ACC112 (cell line): ENCODE measurements around the gene DLG1.

Source experiments
- H2AFZ ChIP-seq: fragments of 200-600 bp; sonication (generic); one replicate; pipeline ENCODE4 v1.6.0; 2017; ENCODE audit warnings: antibody characterized with exemption, low read length; ENCODE audit not compliant: unreplicated experiment
- H3K27ac ChIP-seq: fragments of 200-600 bp; sonication (generic); 2 replicates; pipeline ENCODE4 v1.5.1; 2014; ENCODE audit warnings: low read depth, mild to moderate bottlenecking, antibody characterized with exemption, low read length, moderate library complexity
- H3K27me3 ChIP-seq: fragments of 200-600 bp; sonication (generic); 2 replicates; pipeline ENCODE4 v1.6.1; 2014; ENCODE audit warnings: mild to moderate bottlenecking, antibody characterized with exemption, low read length, moderate library complexity, mixed read lengths; ENCODE audit not compliant: insufficient read depth
- H3K36me3 ChIP-seq: fragments of 200-600 bp; sonication (generic); 2 replicates; pipeline ENCODE4 v1.6.1; 2016; ENCODE audit warnings: mild to moderate bottlenecking, antibody characterized with exemption, low read length, moderate library complexity, mixed read lengths; ENCODE audit not compliant: insufficient read depth
- H3K4me1 ChIP-seq: fragments of 200-600 bp; sonication (generic); one replicate; pipeline ENCODE4 v1.6.1; 2016; ENCODE audit warnings: low read length, mixed read lengths; ENCODE audit not compliant: insufficient read depth, unreplicated experiment, control insufficient read depth
- H3K4me3 ChIP-seq: fragments of 200-600 bp; sonication (generic); 2 replicates; pipeline ENCODE4 v1.5.1; 2014; ENCODE audit warnings: mild to moderate bottlenecking, low read depth, low read length
- H3K79me2 ChIP-seq: fragments of 200-600 bp; sonication (generic); one replicate; pipeline ENCODE4 v1.6.0; 2016; ENCODE audit warnings: low read length; ENCODE audit not compliant: control insufficient read depth, unreplicated experiment, insufficient read depth

DLG1 gene

DNA sequence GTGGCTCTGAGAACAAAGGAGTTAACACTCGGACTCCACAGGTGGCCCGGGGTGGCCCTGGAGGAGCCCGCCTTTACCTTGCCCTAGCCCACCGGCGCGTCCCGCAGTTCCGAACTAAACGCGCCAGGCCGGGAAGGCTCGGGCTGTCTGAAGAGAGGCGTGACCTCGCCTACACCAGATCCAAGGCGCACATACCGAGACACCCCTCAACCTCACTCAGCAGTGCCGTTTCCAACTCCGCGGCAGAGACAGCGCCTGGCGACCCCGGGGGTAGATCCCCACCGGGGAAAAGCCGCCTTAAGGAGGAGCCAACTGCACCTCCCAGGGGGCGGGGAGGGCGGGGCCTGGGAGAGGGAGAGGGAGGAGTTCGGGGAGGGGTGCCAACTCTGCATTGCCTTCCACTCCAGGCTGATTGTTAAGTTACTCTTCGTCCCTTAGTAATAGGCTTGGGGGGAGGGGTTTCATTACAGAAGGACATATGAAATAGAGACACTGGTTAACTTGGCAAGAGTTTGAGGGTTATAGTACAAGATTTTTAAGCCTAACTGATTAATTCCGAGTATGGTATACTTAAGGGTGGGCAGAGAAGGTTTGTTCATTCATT is at the start of gene DLG1:
TSS of gene DLG1 (minus strand) at position 272 of the 604 bp plus-strand sequence. CDS start 1,408 bp downstream, outside the sequence.
- peaks cover 7% of the 10 kb centered on the region; the same call in 1 of the 2 replicates for H3K36me3 ChIP-seq
- H3K27me3 ChIP-seq = no peaks in the 10 kb centered on the region
- peak within 1 kb of the TSS; percentile 97 for H3K4me3 ChIP-seq
- H3K4me1 ChIP-seq = peaks cover 35% of the 10 kb centered on the region
- peak within 1 kb of the TSS; percentile 93 for H2AFZ ChIP-seq
- peak within 1 kb of the TSS; percentile 80 for H3K27ac ChIP-seq
- peaks cover 41% of the 10 kb centered on the region for H3K79me2 ChIP-seq

DNA sequence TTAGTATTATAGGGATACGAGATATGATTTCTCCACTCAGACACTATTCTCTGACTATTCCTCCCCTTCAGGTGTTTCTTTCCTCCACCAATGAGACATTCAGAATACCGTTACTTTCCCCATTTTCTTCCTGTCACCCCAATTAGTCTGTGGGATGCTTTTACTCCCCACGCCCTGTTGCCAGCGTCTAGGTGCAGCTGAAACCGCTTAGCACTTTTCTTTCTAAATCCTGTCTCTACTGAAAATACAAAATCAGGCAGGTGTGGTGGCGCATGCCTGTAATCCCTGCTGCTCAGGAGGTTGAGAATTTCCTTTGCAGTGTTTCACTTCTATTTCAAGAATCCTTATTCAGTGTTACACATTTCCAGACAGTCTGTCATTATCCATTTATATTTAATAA is 49.6 kb upstream of the DLG1 start:
- H3K27ac ChIP-seq = no peak overlapping the region
- no peaks in the 10 kb centered on the region for H3K27me3 ChIP-seq
- no peak overlapping the region for H3K4me3 ChIP-seq
- H3K36me3 ChIP-seq = no peaks in the 10 kb centered on the region
- no peaks in the 10 kb centered on the region for H3K79me2 ChIP-seq
- no peaks in the 10 kb centered on the region for H3K4me1 ChIP-seq
- H2AFZ ChIP-seq = no peak overlapping the region

DNA sequence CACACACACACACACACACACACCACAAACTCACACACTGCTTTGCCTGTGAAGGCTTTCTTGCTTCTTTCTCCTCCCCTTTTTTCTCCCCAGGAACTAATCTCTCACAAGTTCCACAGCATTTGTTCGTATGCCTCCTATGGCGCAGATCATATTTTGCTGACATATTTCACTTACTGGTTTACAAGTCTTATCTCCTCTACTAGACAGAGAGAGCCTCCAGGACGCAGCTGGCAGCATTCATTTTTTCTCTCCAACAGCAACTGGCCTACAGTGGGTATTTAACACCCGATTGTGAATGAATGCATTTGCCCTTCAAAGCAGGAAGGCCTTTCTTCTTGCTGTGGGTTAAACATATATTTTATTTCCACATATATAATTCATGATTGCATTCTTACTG is 47.0 kb upstream of the DLG1 start:
- H3K4me1 ChIP-seq = no peaks in the 10 kb centered on the region
- H3K4me3 ChIP-seq = no peak overlapping the region
- no peaks in the 10 kb centered on the region for H3K36me3 ChIP-seq
- no peaks in the 10 kb centered on the region for H3K27me3 ChIP-seq
- H3K79me2 ChIP-seq = no peaks in the 10 kb centered on the region
- H2AFZ ChIP-seq = no peak overlapping the region
- H3K27ac ChIP-seq = no peak overlapping the region

DNA sequence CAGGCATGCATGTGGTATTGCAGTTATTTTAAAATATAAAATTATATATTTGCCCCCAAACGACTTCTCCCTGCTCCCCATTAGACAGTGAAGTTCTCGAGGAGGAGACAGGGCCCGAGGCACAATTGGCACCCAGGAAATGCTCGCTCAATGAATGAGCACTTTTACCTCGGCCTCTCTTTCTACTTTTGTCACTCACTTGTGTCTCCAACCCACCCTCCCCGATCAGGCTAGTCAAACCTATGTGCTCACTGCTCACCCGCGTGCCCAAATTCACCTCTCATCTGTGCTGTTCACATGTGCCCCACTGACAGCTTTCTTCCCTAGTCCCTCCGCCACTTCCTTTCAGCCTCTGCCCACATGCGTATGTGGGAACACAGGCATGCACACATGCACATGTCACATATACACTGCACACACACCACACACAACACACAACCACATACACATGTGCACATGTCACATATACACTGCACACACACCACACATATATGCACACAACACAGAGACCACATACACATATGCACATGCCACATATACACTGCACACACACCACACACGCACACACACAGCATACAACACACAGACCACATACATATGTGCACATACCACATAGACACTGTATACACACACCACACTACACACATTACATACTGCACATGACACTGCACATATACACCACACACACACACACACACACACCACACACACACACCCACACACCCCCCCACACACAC is 46.3 kb upstream of the DLG1 start:
- H3K4me3 ChIP-seq = no peak overlapping the region
- H3K27ac ChIP-seq = no peak overlapping the region
- peaks cover 6% of the 10 kb centered on the region for H3K4me1 ChIP-seq
- H3K79me2 ChIP-seq = no peaks in the 10 kb centered on the region
- H2AFZ ChIP-seq = no peak overlapping the region
- no peaks in the 10 kb centered on the region for H3K36me3 ChIP-seq
- no peaks in the 10 kb centered on the region for H3K27me3 ChIP-seq

DNA sequence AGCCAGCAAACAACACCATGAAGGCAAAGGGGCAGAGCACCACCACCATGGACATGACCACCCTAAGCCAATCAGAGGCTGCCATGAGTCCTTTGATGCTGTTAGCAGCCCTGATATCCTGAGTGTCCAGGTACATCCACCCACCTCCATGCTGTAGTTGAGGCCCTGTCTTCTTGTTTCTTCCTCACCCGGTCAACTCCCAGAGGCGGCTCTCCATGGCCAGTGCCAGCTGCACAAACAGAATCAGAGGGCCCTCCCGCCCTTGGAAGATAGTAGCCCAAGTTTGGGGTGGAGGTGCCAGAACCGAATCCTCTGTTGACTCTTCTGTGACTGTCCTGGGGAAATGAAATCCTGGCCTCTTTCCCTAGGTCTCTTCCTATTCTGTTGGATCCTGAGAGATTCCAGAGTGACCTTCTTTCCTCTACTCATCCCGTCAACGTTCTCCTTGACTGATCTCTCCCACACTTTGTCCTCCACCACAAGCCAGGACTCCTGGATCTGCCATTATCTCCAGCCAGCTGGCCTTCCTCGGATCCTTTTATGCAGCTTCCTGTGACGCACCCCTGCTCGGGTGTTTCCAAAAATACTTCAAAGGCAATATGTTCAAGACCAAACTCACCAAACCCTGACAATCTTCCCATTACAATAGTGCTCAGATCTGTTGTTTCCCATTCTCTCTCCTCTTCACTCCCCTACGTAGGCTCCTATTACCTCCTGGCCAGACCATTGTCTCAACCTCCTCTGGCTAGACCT is 45.4 kb upstream of the DLG1 start:
- Histone ChIP-seq H3K36me3 (no peaks in the 10 kb centered on the region), H3K4me1 (peaks cover 10% of the 10 kb centered on the region), H3K27me3 (no peaks in the 10 kb centered on the region), H3K27ac (no peak overlapping the region), H3K4me3 (no peak overlapping the region), H3K79me2 (no peaks in the 10 kb centered on the region), H2AFZ (no peak overlapping the region)

DNA sequence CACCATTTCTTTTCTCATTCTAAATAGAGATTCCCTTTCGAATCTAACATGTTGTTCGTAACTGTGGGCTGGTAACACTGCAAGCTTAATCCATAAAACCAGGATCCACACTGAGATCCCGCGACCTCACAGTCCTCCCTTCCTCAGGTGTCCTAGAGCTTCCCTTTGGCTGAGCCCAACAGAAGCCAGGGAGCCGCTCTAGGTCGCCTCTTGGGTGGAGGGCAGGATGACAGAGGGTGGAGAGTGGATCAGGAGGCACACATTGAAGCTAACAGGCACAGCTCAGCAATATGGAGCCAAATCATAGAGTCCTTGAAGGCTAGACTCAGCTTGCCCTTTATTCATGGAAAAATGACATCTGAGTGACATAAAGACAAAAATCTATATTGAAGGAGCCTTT is 44.7 kb upstream of the DLG1 start:
- H3K36me3 ChIP-seq = no peaks in the 10 kb centered on the region
- peaks cover 10% of the 10 kb centered on the region for H3K4me1 ChIP-seq
- H3K79me2 ChIP-seq = no peaks in the 10 kb centered on the region
- no peaks in the 10 kb centered on the region for H3K27me3 ChIP-seq
- no peak overlapping the region for H3K27ac ChIP-seq
- no peak overlapping the region for H2AFZ ChIP-seq
- H3K4me3 ChIP-seq = no peak overlapping the region

DNA sequence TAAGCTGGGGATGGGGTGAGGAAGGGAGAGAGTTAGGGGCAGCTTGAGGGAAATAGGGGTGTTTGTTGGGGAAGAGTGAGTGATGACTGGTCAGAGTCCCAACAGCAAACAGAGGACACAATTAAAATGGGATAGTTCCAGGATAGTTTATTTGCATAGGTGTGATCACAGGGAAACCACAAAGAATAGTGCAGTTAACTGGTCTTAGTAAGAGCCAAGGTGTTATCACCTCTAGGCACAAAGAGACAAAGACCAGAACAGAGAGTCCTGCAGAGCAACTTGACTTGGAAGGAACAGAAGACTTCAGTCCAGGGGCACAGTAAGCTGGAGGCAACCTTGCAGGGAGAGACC is 42.1 kb upstream of the DLG1 start:
- Histone ChIP-seq H2AFZ (peak overlapping the region; percentile 95), H3K4me3 (no peak overlapping the region), H3K79me2 (no peaks in the 10 kb centered on the region)

DNA sequence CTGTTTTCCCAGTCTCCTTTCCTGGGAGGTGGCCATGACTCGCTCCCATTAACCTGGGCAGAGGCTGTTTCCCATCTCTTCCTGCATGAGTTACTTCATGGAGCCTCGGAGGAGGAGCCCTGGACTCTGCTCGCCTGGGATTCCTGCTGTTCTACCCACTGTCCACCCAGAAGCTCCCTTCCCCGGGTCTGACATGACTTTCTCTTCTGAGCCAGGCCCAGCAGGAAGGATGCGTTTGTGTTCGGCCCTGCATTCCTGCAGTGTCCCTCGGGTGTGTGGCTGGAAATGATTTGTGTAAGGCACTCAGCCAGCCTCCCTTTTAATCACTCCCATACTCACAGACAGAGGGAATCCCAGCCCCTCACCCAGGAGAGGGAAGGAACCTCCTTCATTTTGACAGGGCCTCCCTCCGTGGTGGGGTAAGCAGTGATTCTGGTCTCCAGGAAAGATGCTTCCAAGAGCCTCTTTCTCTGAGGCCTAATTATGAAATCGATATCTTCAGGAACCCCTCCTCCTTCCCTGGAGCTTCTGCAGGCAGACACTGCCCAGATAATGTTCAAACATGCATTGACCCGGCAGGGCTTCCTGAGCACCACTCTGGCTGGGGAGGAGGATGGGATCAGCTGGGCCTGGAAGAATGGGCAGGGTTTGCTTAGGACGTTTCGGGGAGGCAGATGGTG is 41.6 kb upstream of the DLG1 start:
- Histone ChIP-seq H3K4me3 (no peak overlapping the region), H2AFZ (peak overlapping the region; percentile 95)

More for the DNA sequence above, 42.1 kb upstream of the DLG1 start:
- no peaks in the 10 kb centered on the region for H3K27me3 ChIP-seq
- H3K27ac ChIP-seq = no peak overlapping the region
- H3K36me3 ChIP-seq = no peaks in the 10 kb centered on the region
- H3K4me1 ChIP-seq = peaks cover 10% of the 10 kb centered on the region

DNA sequence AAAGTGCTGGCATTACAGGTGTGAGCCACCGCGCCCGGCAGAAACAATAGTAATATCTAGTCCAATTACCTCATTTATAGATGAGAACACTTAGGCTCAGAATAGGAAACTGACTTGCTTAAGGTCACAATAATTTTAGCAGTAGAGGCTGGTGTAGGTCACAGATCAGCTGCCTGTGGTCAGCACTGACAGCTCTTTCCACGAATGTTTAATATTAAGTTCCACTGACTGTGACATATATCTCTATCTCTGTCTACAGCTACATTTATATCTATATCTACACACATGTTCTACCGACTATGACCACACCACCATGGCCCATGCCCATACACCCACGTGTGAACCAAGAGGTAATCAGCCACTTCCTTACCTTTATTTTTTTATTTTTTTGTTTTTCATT is 40.2 kb upstream of the DLG1 start:
- peaks cover 10% of the 10 kb centered on the region for H3K4me1 ChIP-seq

More for the DNA sequence above, 41.6 kb upstream of the DLG1 start:
- no peaks in the 10 kb centered on the region for H3K79me2 ChIP-seq
- H3K27ac ChIP-seq = no peak overlapping the region; the same call in 1 of the 2 replicates
- no peaks in the 10 kb centered on the region for H3K27me3 ChIP-seq
- H3K36me3 ChIP-seq = no peaks in the 10 kb centered on the region
- H3K4me1 ChIP-seq = peaks cover 10% of the 10 kb centered on the region

DNA sequence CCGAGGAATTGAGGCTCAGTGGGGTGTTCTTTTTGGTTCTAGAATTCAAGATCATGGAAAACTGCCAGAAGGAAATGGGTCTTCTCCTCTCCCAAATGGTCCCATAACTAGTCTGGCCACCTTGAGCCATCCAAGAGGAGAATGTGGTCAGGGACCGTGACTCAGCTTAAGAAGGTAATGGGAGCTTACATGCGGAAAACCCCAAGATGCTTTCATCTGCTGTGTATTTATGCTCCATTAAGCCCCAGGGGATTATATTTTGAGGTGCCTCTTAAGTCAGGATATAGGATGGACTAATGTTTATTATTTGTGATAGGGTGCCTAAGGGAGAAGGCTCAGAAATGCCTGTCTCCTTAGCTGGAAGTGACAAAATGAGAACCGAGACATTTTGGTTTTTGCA is 39.2 kb upstream of the DLG1 start:
- no peaks in the 10 kb centered on the region for H3K36me3 ChIP-seq
- no peak overlapping the region for H2AFZ ChIP-seq
- H3K27me3 ChIP-seq = no peaks in the 10 kb centered on the region
- H3K4me1 ChIP-seq = peaks cover 10% of the 10 kb centered on the region
- H3K27ac ChIP-seq = no peak overlapping the region
- no peak overlapping the region for H3K4me3 ChIP-seq
- no peaks in the 10 kb centered on the region for H3K79me2 ChIP-seq

More for the DNA sequence above, 40.2 kb upstream of the DLG1 start:
- no peak overlapping the region for H3K4me3 ChIP-seq
- no peak overlapping the region for H2AFZ ChIP-seq
- no peaks in the 10 kb centered on the region for H3K27me3 ChIP-seq
- H3K27ac ChIP-seq = no peak overlapping the region
- no peaks in the 10 kb centered on the region for H3K36me3 ChIP-seq
- no peaks in the 10 kb centered on the region for H3K79me2 ChIP-seq
